ENCODE measurements around the gene IQSEC1.

DNA sequence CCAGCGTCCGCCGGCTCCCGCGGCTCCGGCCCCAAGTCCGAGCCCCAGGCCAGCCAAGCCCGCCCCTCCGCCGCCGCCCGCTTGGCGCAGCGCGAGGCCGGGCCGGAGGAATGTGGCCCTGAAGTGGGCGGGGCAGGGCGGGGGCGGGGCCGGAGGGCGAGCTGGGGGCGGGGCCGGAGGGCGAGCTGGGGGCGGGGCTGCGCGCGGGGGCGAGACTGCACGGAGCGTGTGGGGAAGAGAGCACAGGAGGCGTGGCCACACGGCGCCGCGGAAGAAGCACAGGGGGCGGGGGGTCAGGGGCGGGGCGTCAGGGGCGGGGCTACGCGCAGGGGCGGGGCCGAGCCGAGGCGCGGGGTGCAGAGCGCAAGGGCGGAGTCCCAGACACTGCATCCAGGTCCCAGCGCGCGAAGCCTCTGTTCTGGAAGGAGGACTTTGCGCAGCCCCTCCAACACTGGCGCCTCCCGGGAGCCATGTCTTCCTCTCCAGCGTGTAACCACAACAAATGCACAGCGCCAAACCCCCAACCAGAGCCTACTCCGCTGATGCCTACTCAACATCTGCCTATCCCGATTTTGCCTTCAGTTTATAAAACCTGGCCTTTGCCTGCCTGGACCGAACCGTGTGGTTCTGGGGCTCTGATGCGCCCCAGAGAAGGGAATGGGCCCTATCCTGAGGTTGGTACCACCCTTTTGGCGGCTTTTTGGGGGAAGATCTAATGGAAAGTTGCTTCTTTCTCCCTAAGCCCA is 105.5 kb downstream of the IQSEC1 start:
- TF ChIP-seq POLR2AphosphoS5 (IDR thresholded peaks at IDR 0.05; ENCODE audit: insufficient read depth, low read depth, low read length) (peak; percentile 42), POLR2A (IDR thresholded peaks at IDR 0.05; ENCODE audit: low read depth, low read length) (peak; percentile 52)
- TF ChIP-seq, protein P1, sequence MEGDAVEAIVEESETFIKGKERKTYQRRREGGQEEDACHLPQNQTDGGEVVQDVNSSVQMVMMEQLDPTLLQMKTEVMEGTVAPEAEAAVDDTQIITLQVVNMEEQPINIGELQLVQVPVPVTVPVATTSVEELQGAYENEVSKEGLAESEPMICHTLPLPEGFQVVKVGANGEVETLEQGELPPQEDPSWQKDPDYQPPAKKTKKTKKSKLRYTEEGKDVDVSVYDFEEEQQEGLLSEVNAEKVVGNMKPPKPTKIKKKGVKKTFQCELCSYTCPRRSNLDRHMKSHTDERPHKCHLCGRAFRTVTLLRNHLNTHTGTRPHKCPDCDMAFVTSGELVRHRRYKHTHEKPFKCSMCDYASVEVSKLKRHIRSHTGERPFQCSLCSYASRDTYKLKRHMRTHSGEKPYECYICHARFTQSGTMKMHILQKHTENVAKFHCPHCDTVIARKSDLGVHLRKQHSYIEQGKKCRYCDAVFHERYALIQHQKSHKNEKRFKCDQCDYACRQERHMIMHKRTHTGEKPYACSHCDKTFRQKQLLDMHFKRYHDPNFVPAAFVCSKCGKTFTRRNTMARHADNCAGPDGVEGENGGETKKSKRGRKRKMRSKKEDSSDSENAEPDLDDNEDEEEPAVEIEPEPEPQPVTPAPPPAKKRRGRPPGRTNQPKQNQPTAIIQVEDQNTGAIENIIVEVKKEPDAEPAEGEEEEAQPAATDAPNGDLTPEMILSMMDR (IDR thresholded peaks at IDR 0.05; ENCODE audit: extremely low read depth in 1 of 2, insufficient read depth in 1 of 2, low read depth in 1 of 2, low read length in 2 of 2), result no peak
